ENCODE measurements around the gene OR8B4.
"Not testable (repeated sequence)": the region's sequence is repeated elsewhere in the genome, so short reads cannot be mapped to it uniquely, and the experiment has no call there.

The OR8B4 gene

GRCh38 chr11:124424384-124424921, at the start of gene OR8B4:
Gene OR8B4, minus strand, starts transcription at chr11:124424871. Its CDS starts 0 bp downstream, at chr11:124424871.
- no peak for DNase-seq

GRCh38 chr11:124474079-124474478, 49.4 kb upstream of the OR8B4 start:
- no peak for DNase-seq

- DNase-seq: no peak
These were observed 48.8 kb upstream of the OR8B4 start for GRCh38 chr11:124473476-124473875.

- no peak for DNase-seq
These were observed 46.0 kb upstream of the OR8B4 start for GRCh38 chr11:124470561-124471227.

GRCh38 chr11:124467381-124467927, 42.8 kb upstream of the OR8B4 start:
- no peak for DNase-seq

GRCh38 chr11:124465368-124465767, 40.7 kb upstream of the OR8B4 start:
- no peak for DNase-seq

GRCh38 chr11:124463990-124464389, 39.3 kb upstream of the OR8B4 start:
- DNase-seq: no peak

- DNase-seq: no peak
These were observed 38.7 kb upstream of the OR8B4 start for GRCh38 chr11:124463324-124463723.

GRCh38 chr11:124460459-124460858, 35.8 kb upstream of the OR8B4 start:
- DNase-seq: no peak

- not testable (repeated sequence) for DNase-seq
These were observed 34.7 kb upstream of the OR8B4 start for GRCh38 chr11:124459379-124459778.

- DNase-seq: no peak
These were observed 29.9 kb upstream of the OR8B4 start for GRCh38 chr11:124454552-124454951.

GRCh38 chr11:124446916-124447315, 22.2 kb upstream of the OR8B4 start:
- DNase-seq: no peak

- no peak for DNase-seq
These were observed 21.0 kb upstream of the OR8B4 start, which contains the start of gene OR8B8 for GRCh38 chr11:124445646-124446150. Gene OR8B8, minus strand, starts transcription at chr11:124445696. Its CDS starts 4,611 bp downstream, at chr11:124441085.

GRCh38 chr11:124442847-124443246, 18.2 kb upstream of the OR8B4 start:
- DNase-seq: no peak

GRCh38 chr11:124442442-124442841, 17.8 kb upstream of the OR8B4 start:
- no peak for DNase-seq

GRCh38 chr11:124441519-124441918, 16.8 kb upstream of the OR8B4 start:
- no peak for DNase-seq

- no peak for DNase-seq
These were observed 16.4 kb upstream of the OR8B4 start for GRCh38 chr11:124441081-124441480.

- DNase-seq: no peak
These were observed 15.9 kb upstream of the OR8B4 start for GRCh38 chr11:124440608-124441007.

- DNase-seq: no peak
These were observed 10.0 kb upstream of the OR8B4 start for GRCh38 chr11:124434699-124435098.

GRCh38 chr11:124429599-124429998, 4.9 kb upstream of the OR8B4 start:
- no peak for DNase-seq

GRCh38 chr11:124421043-124421442, 3.6 kb downstream of the OR8B4 start:
- DNase-seq: no peak

- DNase-seq: no peak
These were observed 9.2 kb downstream of the OR8B4 start for GRCh38 chr11:124415356-124415923.

- DNase-seq: no peak
These were observed 14.8 kb downstream of the OR8B4 start for GRCh38 chr11:124409906-124410305.

- no peak for DNase-seq
These were observed 19.1 kb downstream of the OR8B4 start for GRCh38 chr11:124405581-124405980.
